Tongue (tissue), 2 donors: Measurements from ENCODE around the gene RSF1. TPM values are rescaled to one million over a fixed set of nuclear protein-coding genes. Genes with fewer than 3 reads are reported as not detected.

Experiments
- small RNA-seq: library from RNA; depleted of rRNA; stranded (forward); fragments of <200 nt; gene quantifications from one replicate; pipeline ENCODE3, GENCODE V24; 2014; ENCODE audit warnings: low replicate concordance
- total RNA-seq: library from RNA; depleted of rRNA; stranded (reverse); fragments of >200 nt; gene quantifications from one replicate; pipeline ENCODE4 v1.2.3, GENCODE V29; 2014

The RSF1 gene
- total RNA-seq, 1 donor from 2014 or later: 73.4 TPM

Small RNA genes within 50 kb of the gene (small RNA-seq; reads per million reads assigned to genes)
- not detected for gene RF00019

Other genes with a start within 250 kb of the RSF1 start
- gene AQP11, start 230.8 kb downstream of the RSF1 start, total RNA-seq: 1.4 TPM
- gene CLNS1A, start 182.9 kb downstream of the RSF1 start, total RNA-seq: 113 TPM
- gene AAMDC, start 422 bp upstream of the RSF1 start, total RNA-seq: 14.7 TPM
- 48.1 TPM for gene INTS4, start 173.9 kb upstream of the RSF1 start, total RNA-seq
- gene KCTD14, start 202.6 kb upstream of the RSF1 start, total RNA-seq: 2.9 TPM
- 2.1 TPM for gene THRSP, start 243.1 kb upstream of the RSF1 start, total RNA-seq